GM19463 (cell line): Measurements from ENCODE around the gene GJB6.

ENCODE experiments used
- ATAC-seq: cut with Tn5 transposase; IDR thresholded peaks from one replicate; pipeline ENCODE4 v1.9.1; 2021; ENCODE audit warnings: mild to moderate bottlenecking, moderate library complexity; ENCODE audit not compliant: unreplicated experiment

Gene GJB6

DNA sequence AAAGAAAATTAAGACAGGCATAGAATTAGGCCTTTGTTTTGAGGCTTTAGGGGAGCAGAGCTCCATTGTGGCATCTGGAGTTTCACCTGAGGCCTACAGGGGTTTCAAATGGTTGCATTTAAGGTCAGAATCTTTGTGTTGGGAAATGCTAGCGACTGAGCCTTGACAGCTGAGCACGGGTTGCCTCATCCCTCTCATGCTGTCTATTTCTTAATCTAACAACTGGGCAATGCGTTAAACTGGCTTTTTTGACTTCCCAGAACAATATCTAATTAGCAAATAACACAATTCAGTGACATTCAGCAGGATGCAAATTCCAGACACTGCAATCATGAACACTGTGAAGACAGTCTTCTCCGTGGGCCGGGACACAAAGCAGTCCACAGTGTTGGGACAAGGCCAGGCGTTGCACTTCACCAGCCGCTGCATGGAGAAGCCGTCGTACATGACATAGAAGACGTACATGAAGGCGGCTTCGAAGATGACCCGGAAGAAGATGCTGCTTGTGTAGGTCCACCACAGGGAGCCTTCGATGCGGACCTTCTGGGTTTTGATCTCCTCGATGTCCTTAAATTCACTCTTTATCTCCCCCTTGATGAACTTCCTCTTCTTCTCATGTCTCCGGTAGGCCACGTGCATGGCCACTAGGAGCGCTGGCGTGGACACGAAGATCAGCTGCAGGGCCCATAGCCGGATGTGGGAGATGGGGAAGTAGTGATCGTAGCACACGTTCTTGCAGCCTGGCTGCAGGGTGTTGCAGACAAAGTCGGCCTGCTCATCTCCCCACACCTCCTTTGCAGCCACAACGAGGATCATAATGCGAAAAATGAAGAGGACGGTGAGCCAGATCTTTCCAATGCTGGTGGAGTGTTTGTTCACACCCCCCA lies 43.2 kb downstream of the GJB6 start:
- no peak for ATAC-seq

- ATAC-seq: no peak
Measured at GRCh38 chr13:20186771-20187170, 45.3 kb downstream of the GJB6 start.

- ATAC-seq: no peak
Measured at GRCh38 chr13:20185366-20186056, 46.6 kb downstream of the GJB6 start.

DNA sequence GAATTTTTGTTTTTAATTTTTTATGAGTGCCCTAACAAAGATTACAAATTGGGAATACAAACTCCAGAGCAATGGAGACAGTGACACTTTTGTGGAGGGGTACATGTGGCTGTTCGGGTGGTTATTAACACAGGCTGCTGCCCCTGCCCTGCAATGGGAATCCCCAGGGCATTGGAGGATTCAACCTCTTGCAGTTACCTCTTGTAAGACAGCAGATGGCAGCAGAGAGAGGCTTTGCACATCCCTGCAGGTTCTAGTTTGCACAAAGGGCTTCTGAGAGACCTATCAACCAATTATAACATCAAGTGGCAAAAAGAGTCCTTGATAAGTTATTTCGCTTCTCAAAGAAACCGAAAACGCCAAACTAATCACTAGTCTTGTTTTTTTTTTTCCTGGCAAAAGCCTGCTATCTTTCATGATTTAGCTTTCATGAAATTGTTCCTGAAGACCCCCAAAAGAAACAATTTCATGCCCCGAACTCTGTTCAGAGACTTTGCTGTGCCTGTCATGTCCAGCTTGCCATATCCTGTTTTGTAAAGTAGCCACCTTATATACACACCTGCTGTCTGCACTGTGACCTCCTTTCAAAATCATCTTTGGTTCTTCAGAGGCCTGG lies 49.8 kb downstream of the GJB6 start:
- peak; percentile 87 for ATAC-seq

GRCh38 chr13:20181188-20181587 lies 50.9 kb downstream of the GJB6 start:
- no peak for ATAC-seq

DNA sequence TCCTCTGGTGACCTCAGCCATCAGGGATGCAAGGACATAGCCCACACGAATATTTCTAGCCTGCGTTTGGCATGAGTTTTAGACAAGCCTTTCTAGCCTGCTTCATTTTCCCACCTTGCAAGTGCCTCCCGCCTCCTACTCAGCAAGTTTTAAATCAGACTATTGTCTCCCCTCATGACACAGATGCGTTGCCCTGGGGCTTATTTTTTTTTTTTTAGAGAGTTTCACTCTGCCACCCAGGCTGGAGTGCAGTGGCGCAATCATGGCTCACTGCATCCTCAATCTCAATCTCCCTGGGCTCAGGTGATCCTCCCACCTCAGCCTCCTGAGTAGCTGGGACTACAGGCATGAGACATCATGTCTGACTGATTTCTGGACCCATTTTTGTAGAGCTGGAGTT lies 54.0 kb downstream of the GJB6 start:
- no peak for ATAC-seq

DNA sequence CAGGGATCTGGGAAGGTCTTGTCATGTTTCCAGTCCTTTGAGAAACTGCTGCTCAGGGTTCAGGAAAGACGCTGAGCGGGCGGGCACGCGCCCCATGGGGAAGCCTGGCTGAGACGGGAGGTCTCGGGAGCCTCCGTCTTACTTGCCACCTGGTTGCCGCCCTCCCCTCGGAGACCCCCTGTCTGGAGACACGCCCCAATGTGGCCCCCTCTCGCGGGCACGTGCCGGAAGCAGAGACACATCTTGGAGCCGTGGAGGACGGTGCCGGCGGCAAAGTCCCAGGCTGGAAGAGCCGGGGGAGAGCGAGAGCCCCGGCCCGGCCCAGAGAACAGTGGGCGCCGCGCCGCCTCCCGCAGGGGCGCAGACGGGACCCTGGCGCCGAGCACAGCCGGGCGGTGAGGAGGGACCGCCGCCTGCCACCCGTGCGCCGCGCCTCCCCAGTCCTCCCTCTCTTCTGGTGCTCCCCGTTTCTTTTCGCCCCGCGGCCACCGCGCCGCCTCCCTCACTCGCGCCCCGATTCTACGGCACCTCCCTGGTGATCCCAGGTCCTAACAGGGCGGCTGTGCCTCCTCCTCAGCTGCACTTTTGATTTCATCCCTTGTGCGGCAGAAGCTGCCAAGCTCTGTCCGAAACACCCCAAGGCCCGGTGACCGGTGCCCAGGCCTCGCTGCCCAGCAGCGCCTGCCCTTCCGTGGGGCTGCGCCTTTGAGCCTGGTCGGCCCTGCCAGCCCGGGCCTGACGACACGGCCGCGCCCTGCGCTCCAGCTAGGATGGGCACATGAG lies 54.9 kb downstream of the GJB6 start:
- no peak for ATAC-seq

- no peak for ATAC-seq
Measured at GRCh38 chr13:20175907-20176652, 56.0 kb downstream of the GJB6 start.

DNA sequence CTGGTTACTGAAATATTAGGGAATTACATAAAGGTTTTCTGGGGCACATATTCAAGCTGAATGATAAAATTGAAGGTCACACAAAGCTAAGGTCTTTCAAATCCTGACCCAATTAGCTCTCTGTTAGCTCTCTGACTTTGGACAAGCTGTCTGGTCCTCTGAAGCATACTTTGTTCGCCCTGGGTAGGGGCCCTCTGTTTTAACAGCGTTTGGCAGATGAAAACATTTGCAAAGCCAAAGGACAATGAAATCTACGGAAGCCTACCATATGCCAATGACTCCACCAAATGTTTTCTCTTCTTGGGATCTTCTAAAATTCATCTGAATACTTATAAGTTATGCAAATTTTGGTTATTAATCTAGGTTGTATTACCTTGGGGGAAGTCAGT lies 56.7 kb downstream of the GJB6 start:
- no peak for ATAC-seq

- peak; percentile 93 for ATAC-seq
Measured at GRCh38 chr13:20174656-20175405, 57.3 kb downstream of the GJB6 start.

GRCh38 chr13:20173116-20173746 lies 58.9 kb downstream of the GJB6 start:
- ATAC-seq: no peak
